Neural crest cell (in vitro differentiated cells): Measurements from ENCODE around the gene ZNF277. TPM values are rescaled to one million over a fixed set of nuclear protein-coding genes. Genes with fewer than 3 reads are reported as not detected.

ENCODE experiments used
- total RNA-seq: library from RNA; stranded (reverse); gene quantifications from 2 replicates; pipeline ENCODE4 v1.2.1, GENCODE V29; 2021

ZNF277 gene
- total RNA-seq, 1 donor from 2014 or later, result 20.2 TPM

Other genes starting within 250 kb of the ZNF277 start
- 14.1 and 15.3 TPM in 2 replicates for gene DOCK4, start 296 bp upstream of the ZNF277 start, total RNA-seq
- 76.6 and 78.7 TPM in 2 replicates for gene IFRD1, start 243.8 kb downstream of the ZNF277 start, total RNA-seq